ENCODE measurements around the gene ARL11.
"Not testable (repeated sequence)": the region's sequence is repeated elsewhere in the genome, so short reads cannot be mapped to it uniquely, and the experiment has no call there.

Gene ARL11

GRCh38 chr13:49627831-49628652 lies at the start of gene ARL11:
ARL11 (plus strand) TSS chr13:49628507; CDS start chr13:49630448, 1,941 bp downstream.
- DNase-seq: peak; percentile 77

DNA sequence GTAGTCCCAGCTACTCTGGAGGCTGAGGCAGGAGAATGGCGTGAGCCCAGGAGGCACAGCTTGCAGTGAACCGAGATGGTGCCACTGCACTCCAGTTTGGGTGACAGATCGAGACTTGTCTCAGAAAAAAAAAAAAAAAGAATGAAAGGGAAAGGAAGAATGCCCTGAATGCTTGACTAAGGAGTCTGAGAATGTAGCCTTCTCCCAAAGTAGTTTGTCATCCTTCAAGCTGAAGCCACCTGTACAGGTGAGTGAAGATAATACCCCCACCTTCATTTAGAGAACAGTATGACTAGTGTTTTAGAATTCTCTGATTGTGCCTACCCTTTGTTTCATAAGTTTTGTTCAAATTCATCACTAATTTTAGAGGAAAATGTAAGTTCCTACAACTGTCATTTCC lies 48.8 kb upstream of the ARL11 start:
- DNase-seq: no peak

DNA sequence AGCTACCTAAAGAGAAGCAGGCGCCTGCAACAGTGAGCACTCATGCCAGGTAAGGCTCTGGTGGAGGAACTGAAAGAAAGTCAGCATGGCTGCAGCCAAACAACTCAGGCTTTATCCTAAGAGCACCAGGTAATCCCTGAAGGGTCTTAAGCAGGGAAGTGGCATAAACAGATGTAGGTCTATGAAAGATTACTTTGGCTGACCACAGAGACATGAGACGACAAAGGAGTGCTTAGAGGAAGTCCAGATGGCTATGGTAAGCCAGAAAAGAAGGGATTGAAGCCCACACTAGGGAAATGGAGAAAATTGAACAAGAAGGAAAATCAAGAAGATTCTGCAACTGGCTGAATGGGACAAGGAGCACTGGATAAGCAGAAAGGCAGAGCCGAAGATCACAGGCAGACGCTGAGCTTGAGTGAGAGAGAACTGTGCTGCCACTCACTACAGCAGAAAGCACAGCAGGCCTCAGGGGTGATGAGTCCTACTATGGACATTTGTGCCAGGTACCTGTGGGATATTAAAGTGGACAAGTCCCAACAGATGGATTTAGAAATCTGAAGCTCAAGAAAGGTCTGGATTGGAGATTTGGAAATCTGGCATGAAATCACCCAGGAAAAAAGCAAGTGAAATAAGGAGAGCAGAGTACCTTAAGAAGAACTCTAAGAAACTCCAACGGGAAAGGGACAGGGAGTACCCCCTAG lies 47.2 kb upstream of the ARL11 start:
- DNase-seq: no peak

GRCh38 chr13:49584771-49585182 lies 43.5 kb upstream of the ARL11 start:
- DNase-seq: no peak

DNA sequence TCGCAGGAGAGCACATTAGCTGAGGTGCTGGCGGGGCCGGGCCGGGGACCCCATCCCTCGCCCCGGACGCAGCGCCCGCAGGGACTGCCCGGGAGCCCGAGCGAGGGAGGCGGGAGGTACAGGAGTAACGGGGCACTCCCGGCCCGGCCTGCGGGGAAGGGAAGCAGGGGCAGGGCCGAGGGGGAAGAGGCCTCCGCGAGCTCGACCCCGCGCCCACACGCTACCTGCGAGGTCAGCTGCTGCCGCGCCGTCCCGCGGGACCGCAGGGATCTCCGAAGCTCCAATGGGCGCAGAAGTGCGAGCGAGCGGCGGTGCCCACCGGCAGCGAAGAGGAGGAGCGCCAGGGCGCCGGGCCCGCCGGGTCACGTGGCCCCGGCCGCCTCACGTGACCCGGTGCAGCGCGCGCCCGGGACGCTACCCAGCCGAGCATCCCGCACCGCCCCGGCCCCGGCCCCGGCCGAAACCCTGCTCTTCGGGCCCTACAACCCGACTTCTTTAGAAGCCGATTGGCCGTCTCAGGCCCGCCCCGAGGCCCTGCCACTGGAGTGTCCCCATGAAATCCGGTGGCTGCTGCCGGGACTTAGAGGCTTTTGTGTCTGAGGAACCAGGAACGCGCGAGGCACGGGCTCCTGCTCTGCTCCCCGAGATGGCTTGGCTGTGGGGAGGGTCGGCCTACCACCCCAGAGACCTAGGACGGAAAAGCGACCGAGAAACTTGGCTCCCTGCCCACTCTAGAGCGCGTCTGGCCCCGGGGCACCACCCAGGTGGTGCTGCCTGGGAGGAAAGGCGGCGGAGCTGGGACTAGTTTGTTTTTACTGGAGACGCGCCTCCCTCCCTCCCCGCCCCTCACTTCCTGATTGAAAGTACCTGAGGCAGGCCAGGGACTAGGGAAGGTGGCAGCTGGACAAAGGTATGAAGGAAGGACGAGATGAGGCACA lies 42.8 kb upstream of the ARL11 start, which contains the start of gene RCBTB1:
Gene RCBTB1, minus strand, starts transcription at position 339 of the 938 bp plus-strand sequence. CDS start 18,279 bp downstream, outside the sequence.
- peak; percentile 88 for DNase-seq

- no peak for DNase-seq
Observed at GRCh38 chr13:49586717-49587116, 41.6 kb upstream of the ARL11 start.

GRCh38 chr13:49587311-49587847 lies 40.9 kb upstream of the ARL11 start:
- no peak for DNase-seq

GRCh38 chr13:49590714-49591113 lies 37.6 kb upstream of the ARL11 start:
- not testable (repeated sequence) for DNase-seq

- not testable (repeated sequence) for DNase-seq
Observed at GRCh38 chr13:49593876-49594275, 34.4 kb upstream of the ARL11 start.

DNA sequence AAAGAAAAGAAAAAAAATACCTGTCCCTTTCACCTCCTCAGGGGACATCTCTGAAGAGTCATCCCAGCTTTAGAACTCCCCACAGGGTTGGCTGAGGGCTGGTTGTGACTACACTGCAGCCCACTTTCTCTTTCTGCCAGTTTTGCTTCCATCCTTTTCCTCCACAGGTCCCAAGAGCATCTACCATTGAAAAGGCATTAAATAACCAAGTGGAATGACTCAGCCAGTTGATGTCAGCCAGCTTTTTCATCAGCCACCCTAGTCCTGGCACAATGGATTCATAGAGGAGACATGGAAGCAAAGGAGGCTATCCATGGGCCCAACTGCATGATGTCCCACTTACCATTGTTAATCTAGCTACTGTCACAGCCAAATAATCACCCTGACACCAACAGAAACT lies 33.7 kb upstream of the ARL11 start:
- DNase-seq: no peak

GRCh38 chr13:49596221-49596620 lies 32.1 kb upstream of the ARL11 start:
- no peak for DNase-seq

- DNase-seq: no peak
Observed at GRCh38 chr13:49597043-49597641, 31.2 kb upstream of the ARL11 start.

DNA sequence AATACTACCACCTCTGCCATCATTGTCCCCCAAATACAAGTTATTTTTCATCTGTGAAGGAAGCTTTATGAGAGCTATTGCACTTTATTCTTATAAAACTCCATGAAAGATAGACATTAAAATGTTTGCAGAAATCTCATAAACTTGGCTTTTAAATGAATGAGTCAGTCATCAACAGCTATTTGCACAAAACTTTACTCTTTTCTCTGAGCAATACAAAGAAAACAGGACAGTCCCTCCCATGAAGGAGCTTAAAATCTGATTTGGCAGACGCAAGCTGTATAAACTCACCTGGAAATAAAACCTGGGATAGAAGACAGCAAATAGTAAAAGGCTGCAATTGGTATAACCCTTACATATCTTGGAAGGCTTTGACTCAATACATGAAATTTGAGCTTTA lies 26.3 kb upstream of the ARL11 start:
- DNase-seq: no peak

DNA sequence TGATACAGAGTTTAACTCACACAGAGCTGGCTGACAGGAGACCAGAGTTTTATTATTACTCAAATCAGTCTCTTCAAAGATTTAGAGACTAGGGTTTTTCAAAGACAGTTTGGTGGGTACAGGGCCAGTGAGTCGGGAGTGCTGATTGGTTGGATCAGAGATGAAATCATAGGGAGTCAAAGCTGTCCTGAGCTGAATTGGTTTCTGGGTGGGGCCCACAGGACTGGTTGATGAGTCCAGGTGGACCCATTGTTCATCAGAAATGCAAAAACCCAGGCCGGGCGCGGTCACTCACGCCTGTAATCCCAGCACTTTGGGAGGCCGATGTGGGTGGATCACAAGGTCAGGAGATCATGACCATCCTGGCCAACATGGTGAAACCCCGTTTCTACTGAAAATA lies 25.7 kb upstream of the ARL11 start:
- not testable (repeated sequence) for DNase-seq

DNA sequence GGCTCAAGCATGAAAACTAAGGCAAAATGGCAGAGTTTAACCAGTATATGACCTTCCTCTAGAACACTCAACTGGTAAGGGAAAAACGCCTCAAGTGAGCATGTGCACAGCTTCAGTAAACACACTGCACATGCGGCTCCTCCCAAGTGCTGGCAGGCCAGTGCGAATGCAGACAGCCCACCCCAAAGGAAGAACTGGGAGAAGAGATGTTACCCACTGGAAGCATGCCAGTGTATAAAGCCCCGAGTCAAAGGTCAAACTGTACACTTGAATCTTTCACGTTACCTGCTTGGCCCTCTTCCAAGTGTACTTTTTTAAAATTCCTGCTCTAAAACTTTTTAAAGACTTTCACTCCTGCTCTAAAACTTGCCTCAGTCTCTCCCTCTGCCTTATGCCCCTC lies 23.7 kb upstream of the ARL11 start:
- no peak for DNase-seq

GRCh38 chr13:49606747-49607648 lies 21.3 kb upstream of the ARL11 start:
- peak; percentile 88 for DNase-seq

GRCh38 chr13:49607761-49608160 lies 20.5 kb upstream of the ARL11 start:
- no peak for DNase-seq

- no peak for DNase-seq
Observed at GRCh38 chr13:49608651-49609331, 19.5 kb upstream of the ARL11 start.

- no peak for DNase-seq
Observed at GRCh38 chr13:49610176-49610575, 18.1 kb upstream of the ARL11 start.

- not testable (repeated sequence) for DNase-seq
Observed at GRCh38 chr13:49612042-49612441, 16.3 kb upstream of the ARL11 start.
